Activated effector memory CD4-positive, alpha-beta T cell treated with Interleukin-2 at 50 U/mL for 16 hours (primary cell): ENCODE data around the gene PRDM2.

Experiments
- DNase-seq: peaks from one replicate; pipeline ENCODE4 v3.0.0-alpha.2; 2020

The PRDM2 gene

DNA sequence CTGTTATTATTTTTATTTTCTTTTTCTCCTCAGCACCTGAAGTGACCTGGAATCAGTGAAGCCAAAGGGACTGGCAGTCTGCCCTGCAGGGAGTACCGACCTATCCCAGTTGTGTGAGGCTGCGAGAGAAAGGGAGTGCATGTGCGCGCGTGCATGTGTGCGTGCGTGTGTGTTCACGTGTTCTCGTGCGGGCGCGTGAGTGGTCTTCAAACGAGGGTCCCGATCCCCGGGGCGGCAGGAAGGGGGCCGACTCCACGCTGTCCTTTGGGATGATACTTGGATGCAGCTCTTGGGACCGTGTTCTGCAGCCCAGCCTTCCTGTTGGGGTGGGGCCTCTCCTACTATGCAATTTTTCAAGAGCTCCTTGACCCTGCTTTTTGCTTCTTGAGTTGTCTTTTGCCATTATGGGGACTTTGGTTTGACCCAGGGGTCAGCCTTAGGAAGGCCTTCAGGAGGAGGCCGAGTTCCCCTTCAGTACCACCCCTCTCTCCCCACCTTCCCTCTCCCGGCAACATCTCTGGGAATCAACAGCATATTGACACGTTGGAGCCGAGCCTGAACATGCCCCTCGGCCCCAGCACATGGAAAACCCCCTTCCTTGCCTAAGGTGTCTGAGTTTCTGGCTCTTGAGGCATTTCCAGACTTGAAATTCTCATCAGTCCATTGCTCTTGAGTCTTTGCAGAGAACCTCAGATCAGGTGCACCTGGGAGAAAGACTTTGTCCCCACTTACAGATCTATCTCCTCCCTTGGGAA lies 123.3 kb downstream of the PRDM2 start:
- no peak for DNase-seq

DNA sequence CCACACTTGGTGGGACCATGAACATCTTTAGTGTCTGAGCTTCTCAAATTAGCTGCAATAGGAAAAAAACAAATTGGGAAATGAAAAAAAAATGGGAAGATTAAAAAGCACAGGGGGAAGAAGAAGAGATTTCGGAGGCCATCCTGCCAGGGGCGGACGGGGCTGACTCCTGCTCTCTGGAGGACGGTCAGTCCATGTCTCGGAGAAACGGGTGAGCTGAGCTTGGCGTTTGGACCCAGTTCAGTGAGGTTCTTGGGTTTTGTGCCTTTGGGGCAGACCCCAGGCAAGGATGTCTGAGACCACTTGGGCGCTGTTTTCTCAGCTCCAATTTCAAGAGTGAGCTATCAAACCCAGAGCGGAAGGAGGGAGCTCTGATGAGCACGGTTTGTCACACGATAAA lies 123.9 kb downstream of the PRDM2 start:
- DNase-seq = no peak

DNA sequence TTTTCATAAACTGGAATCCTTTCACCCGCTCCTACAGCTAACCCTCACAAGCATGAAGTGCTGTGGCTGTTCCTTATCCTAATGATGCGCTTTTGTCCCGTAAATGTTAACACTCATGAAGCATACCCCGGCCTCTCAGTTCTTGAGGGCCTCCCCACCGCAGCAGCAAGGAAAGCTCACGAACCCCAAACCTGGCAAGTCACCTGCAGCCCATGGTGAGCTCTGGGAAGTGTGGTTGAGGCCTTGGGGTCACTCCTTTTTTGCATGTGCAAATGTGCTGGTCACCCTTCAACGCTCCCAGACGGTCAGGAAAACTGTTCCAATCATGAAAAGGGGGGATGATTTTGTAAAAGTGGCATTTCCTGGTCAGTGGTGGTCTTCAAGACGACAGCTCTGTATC lies 124.6 kb downstream of the PRDM2 start:
- no peak for DNase-seq

DNA sequence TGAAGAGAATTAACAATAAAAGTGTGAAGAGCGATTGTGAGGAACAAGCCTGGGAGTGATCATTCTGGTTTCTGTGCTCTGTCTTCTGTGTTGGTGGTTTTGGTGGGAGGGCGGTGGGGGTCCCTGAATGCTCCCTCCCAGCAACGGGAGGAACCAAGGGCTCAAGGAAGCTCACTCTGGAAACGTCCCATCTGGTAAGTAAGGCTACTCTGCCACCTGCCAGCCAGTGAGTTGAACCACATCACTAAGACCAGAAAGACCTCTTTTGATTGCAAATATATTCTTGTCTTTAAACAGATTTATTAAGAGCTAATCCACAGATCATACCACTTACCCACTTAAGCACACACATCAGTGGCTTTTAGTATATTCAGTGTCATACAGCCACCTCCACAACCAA lies 125.0 kb downstream of the PRDM2 start:
- DNase-seq = no peak

DNA sequence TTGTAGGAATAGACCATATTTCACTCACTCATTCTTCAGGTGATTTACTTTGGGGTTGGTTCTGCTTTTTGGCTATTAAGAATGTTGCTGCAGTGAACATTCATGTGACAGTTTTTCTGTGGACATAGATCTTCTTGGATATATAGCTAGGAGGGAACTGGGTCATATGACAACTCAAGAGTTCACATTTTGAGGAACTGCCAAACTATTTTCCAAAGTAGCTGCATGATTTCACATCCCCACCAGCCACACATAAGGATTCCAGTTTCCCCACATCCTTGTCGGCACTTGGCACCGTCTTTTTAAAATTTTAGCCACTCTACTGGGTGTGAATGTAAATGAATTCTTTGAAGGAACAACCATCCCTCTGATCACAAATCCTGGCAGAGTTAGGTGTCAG lies 126.0 kb downstream of the PRDM2 start:
- no peak for DNase-seq

DNA sequence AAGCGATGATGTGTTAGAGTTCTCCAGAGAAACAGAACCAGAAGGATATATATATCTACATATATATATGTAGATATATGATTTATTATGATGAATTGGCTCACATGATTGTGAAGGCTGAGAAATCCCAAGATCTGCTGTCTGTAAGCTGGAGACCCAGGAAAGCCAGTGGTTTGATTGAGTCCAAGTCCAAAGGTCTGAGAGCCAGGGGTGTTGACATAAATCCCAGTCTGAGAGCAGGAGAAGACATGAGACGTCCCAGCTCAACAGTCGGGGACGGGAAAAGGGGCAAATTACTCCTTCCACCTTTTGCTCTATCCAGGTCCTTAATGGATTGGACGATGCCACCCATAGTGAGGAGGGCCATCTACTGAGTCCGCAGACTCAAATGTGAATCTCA lies 126.6 kb downstream of the PRDM2 start:
- no peak for DNase-seq

DNA sequence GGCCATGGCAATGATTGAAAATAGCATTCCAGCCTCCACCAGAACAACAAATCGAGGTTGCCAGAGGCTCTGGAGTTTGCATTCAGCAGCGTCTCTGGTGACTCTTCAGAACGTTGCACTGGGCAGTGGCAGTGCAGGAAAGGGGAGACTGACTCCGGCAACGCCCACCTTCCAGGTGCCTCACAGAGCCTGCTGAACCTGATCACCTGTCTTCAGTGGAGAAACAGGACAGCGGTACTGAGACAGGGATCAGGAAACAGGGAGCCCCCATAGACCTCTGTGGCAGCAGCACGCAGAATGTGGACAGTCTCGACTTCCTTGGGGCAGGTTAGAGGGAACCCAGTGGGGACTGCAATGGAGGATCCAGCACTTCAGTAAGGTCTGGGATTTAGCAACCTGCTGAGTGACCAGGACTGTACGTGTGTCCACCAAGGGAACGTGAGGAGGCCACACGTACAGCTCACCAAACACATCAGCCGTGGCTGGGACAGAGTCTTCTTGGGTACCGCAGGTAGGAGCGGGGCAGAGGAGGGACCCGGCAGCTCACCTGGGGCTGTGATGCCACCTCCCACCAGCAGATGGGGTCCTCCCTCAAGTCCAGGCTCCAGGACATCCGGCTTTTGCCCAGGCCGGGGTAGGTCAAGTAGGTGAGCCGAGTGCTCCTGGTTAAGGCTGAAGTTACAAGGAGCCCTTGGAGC lies 128.6 kb downstream of the PRDM2 start:
- DNase-seq = no peak

DNA sequence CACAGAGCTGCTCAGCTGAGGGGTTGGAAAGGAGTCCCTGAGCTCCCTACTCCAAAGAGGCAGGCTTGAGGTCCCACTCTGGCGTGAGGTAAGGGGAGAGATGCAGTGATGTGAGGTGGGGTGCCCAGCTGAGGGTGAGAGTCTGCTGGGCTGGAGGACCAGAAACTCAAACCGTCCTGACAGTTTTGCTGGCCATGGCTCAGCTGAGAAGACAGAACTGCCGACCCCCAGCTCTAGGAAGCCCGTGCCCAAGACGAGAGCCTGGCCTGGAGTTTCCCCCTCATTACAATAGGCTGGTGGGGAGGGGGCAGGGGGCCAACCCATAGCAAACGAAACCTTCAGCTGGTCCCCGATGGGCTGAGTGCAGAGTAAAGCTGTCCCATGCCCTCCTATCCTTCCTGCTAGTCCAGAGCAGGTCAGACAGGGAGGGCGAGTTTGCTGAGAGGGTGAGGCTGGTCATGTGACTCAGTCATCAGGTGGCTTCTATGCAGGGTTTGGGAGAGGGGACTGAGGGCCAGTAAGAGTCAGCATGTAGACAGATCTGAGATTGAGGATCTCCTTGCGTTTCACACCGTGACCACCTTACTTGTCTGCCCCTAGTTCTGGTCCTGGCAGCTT lies 129.3 kb downstream of the PRDM2 start:
- DNase-seq = no peak

DNA sequence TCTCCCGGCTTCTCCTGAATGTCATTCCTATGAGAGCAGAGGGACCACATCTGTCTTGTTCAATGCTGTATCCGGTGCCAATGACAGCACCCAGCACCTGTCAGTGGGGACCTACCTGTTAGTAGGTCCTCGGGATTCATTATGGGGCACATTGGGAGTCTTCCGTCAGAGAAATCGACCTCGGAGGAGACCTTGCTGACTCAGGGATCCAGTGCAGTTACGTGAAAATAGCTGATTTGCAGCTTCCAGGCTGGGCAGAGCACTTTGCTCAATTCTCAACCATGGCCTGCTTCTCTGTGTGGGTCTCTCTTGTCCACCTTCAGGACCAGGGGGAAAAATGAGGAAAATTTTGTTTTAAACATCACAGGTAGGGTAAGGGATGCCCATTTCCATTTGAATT lies 130.2 kb downstream of the PRDM2 start:
- DNase-seq = no peak

DNA sequence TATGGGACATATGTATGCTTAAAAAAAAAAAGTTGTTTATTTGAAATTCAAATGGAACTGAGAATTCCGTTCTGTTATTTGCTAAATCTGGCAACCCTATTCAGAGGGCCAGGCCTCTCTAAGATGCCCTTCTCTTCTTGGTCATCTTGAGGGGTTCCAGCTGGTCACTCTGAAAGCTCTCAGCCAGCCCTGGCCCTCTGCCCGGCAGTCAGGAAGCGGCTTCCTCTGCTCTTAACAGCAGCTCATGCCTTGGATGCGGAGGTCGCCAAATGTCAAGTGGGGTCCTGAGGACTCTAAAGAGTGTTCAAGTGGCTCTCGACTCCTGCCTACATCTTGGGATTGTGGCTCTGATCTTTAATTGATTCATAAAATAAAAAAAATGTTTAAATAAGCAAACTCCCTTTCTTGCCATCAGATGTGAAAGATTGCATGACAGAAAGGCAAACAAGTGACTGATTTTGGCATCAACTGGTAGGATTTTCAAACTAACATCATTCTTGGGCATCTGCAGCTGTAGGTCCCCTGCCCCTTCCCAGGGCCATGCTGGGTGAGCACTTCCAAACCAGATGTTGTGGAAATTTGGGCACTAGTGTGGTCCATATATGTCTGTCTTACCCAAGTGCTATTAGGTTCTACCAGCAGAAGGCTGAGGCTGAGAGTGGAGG lies 130.8 kb downstream of the PRDM2 start:
- no peak for DNase-seq

DNA sequence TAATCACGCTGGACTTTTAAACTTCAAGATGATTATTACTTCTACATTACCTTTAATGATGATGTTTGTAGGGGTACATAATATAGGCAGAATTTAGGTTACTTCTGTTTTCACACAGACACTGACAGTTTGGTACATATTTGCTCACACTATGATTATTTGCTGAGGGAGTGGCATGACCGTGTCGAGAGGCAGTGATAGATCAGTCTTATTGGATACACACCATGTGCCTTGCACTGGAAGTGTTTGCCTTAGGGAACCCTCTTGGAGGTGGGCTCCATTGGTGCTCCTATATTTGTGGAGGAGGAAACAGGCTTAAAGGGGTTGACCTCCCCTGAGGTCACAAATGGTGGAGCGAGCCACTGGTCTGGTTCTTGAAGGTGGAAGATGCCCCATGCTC lies 132.1 kb downstream of the PRDM2 start:
- no peak for DNase-seq

DNA sequence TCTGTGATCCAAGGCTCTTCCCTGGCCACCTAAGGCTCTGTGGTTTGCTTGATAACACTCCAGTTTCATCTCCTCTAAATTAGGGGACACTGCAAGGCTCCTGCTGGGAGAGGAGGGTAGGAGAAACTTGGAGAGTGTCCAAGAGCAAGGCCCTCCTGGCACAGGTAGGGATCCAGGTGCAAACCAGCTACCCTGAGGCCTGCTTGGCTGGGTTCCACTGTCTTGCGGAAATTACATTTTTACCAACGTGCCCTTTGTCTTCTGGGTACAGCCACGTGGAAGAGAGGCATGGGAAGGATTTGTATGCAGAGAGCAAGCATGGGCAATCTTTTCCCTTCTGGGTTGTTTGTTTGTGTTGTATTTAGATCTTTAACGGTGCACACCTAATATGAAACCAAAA lies 132.5 kb downstream of the PRDM2 start:
- no peak for DNase-seq

DNA sequence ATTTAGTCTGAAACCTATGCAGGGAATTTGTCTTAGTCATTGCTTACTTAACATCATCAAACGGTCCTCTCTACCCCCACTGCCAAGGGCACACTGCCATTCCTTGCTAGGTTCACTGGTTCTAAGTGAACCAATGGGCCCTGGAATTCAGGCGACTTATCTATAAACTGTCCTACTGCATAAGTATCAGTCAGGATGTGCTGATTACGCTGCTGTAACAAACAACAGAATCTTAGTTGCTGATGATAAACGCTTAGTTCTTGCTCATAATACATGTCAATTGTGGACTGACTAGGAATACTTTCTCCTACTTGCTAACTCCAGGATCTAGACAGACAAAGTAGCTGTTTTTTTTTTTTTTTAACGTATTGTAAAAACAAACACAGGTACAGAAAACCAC lies 136.1 kb downstream of the PRDM2 start:
- no peak for DNase-seq

DNA sequence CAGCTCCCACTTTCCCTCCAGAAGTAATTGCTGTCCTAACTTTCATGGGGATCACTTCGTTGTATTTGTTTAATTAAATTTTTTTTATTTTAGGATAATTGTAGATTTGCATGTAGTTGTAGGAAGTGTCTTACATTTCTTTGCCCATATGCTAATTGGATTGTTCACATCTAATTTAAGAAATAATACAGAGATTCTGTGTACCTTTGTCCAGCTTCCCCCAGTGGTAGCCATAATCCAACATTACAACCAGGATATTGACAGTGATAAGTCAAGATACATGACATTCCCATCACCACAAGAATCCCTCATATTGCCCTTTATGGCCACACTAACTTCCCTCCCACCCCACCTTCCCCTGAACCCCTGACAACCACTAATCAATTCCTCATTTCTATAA lies 136.6 kb downstream of the PRDM2 start:
- DNase-seq = no peak

DNA sequence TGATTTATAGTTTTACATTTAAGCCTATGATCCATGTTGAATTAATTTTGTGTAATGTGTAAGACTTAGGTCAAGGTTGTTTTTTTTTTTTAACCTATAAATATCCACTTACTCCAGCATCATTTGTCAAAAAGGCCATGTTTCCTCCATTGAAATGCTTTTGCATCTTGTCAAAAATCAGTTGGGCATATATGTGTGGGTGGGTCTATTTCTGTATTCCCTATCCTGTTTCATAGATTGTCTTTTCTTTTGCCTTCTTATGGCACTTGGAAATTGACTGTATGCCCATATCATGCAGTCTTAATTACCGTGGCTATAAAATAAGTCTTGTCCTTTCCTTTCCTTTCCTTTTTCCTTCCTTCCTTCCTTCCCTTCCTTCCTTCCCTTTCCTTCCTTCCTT lies 138.2 kb downstream of the PRDM2 start:
- DNase-seq = no peak

DNA sequence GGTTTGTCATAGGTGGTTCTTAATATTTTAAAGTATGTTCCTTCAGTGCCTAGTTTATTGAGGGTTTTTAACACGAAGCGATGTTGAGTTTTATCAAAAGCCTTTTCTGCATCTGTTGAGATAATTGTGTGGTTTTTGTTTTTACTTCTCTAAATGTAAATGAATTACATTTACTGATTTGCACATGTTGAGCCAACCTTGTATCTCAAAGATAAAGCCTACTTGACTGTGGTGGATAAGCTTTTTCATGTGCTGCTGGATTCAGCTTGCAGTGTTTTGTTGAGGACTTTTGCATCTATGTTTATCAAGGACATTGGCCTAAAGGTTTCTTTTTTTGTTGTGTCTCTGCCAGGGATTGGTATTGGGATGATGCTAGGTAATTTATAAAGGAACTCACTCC lies 142.5 kb downstream of the PRDM2 start:
- DNase-seq = no peak

DNA sequence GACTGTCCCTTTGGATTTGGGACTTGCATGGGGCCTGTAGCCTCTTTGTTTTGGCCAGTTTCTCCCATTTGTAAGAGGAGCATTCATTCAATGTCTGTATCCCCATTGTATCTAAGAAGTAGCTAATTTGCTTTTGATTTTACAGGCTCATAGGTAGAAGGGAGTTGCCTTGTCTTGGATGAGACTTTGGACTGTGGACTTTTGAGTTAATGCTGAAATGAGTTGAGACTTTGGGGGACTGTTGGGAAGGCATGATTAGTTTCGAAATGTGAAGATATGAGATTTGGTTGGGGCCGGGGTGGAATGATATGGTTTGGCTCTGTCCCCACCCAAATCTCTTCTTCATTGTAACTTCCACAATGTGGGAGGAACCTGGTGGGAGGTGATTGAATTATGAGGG lies 151.7 kb downstream of the PRDM2 start:
- DNase-seq = no peak

DNA sequence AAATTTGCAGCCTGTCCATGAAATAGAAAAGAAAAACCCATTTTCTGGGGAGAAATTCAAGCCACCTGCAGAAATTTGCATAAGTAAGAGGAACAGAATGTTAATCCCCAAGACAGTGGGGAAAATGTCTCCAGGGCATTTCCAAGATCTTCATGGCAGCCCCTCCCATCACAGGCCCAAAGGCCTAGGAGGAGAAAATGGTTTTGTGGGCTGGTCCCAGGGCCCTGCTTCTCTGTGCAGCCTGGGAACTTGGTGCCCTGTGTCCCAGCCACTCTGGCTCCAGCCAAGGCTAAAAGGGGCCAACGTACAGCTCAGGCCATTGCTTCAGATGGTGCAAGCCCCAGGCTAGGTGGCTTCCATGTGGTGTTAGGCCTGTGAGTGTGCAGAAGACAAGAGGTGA lies 155.6 kb downstream of the PRDM2 start:
- DNase-seq = no peak

DNA sequence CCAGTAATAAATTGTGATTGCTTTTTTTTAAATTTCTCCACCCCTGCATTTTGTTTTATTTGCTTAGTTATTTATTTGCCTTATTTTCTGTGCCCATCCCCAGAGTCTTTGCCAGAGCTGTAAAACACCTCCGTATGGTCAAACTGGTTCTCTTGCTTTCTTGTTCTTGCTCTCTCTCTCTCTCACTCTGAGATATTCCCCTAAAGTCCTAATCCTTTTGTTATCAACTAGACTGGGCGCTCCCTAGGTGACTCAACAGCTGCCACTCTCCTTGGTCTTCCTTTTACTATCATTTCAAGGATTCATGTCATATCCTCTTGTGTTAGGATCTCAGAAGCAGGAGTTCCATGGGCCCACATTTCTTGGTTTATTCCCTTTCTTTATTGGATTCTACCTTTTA lies 160.0 kb downstream of the PRDM2 start:
- no peak for DNase-seq

DNA sequence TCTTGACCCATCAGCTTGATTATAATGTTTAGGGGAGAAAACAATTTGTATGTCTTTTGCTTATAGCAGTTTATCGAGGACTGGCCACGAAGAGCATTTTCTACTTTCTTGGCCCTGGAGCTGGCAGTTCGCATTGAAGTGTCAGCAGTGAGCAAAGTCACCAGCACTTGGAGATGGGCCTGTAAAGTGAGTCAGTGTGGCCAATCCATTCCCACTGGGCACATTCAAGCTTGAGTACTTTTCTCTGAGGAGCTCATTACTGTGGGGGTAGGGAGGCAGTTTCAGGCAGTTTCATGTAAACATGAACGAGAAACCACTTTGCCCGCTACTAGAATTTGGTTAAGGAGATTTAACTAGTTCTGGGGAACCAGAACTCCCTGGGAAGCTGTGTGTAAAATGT lies 164.8 kb downstream of the PRDM2 start:
- DNase-seq = no peak

DNA sequence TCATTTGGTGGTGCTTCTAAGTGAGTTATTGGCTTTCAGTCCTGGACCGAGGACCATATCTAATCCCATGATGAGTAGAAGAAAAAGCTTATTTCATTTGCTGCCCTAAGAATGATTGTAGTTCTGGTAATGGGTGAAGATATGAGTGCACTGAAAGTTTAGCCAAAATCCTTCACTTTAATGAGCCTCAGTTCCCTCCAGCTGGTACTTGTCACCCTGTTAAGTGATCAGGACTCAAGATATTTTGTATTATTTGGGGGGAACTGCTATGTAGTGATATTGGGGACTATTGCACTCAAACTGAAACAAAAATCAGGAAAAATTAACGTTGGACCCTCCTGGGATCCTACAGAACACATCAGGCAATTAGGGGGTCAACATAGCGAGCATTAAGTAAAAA lies 165.9 kb downstream of the PRDM2 start:
- DNase-seq = no peak

DNA sequence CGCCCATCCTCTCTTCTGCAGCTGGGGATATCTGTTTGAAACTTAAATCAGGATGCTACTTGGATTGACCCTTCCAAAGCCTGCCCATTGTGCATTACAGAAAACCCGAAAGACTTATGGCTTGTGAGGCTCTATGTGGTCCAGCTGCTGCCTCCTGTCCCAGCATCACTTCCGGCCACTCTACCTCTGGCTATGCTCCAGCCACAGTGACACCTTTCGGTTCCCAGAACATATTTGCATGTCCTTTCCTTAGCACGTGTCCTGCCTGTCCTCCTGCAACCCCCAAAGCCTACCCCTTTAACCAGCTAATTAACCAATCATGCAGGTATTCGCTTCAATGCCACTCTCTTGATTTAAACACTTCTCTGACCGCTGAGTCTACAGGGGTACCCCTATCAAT lies 167.6 kb downstream of the PRDM2 start:
- DNase-seq = no peak

DNA sequence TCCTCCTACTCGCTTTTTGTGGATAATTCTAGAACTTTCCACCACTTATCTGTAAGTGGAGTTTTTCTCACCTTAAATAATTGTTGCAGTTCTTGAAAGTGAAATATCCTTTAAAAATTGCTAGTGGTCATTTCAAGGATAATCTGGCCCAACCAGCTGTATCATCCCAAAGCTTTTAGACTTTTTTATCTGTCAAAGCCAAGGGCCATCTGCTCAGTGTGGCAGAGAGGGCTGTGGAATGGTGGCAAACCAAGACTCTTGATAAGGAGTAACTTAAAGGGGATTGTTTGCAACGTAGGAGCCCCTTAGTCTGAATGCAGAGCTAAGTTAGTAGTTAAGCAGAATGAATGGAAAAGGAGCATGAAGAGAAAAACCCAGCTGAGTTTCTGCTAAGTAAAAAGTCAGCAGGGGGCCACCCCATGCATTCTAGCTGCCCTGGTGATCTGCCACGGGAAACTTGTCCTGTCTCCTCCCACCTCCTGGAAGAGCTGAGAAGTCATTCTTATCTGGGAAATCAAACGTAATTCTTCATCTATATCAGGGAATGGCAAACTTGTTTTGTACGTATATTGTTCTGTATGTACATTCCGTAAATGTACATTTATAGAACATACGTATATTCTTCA lies 169.3 kb downstream of the PRDM2 start:
- DNase-seq = no peak
